Measurements from ENCODE around the gene FAF2. TPM values are rescaled to one million over a fixed set of nuclear protein-coding genes. Genes with fewer than 3 reads are reported as not detected.
"Not testable (repeated sequence)": the region's sequence is repeated elsewhere in the genome, so short reads cannot be mapped to it uniquely, and the experiment has no call there.

The FAF2 gene
- total RNA-seq, 2 donors from 2014 or later: 36.0 to 37.0 TPM

- DNase-seq: no peak
- Histone ChIP-seq H3K27ac (no peak overlapping the region), H3K4me3 (no peak overlapping the region), H3K4me1 (no peaks in the 10 kb centered on the region), H3K9ac (ENCODE audit: low read depth in 2 of 2, low read length in 2 of 2) (no peak overlapping the region), H3K36me3 (no peaks in the 10 kb centered on the region), H3K27me3 (no peaks in the 10 kb centered on the region), H3K9me3 (no peaks in the 10 kb centered on the region)
- TF ChIP-seq, protein P1, sequence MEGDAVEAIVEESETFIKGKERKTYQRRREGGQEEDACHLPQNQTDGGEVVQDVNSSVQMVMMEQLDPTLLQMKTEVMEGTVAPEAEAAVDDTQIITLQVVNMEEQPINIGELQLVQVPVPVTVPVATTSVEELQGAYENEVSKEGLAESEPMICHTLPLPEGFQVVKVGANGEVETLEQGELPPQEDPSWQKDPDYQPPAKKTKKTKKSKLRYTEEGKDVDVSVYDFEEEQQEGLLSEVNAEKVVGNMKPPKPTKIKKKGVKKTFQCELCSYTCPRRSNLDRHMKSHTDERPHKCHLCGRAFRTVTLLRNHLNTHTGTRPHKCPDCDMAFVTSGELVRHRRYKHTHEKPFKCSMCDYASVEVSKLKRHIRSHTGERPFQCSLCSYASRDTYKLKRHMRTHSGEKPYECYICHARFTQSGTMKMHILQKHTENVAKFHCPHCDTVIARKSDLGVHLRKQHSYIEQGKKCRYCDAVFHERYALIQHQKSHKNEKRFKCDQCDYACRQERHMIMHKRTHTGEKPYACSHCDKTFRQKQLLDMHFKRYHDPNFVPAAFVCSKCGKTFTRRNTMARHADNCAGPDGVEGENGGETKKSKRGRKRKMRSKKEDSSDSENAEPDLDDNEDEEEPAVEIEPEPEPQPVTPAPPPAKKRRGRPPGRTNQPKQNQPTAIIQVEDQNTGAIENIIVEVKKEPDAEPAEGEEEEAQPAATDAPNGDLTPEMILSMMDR (IDR thresholded peaks at IDR 0.05): no peak
- intact Hi-C loops (cut with DNase I): no loop called here
Observed at GRCh38 chr5:176486189-176486757, 38.1 kb downstream of the FAF2 start.

DNA sequence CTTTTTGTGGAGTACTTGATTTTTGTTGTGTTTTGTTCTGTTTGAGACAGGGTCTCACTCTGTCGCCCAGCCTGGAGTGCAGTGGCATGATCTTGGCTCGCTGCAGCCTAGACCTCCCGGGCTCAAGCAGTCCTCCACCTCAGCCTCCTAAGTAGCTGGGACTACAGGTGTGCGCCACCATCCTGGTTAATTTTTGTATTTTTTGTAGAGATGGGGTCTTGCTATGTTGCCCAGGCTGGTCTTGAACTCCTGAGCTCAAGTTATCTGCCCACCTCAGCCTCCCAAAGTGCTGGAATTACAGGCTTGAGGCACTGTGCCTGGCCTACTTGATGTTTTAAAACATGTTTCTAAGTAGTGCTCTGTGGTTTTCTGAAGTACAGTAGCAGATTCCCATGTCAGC is 39.0 kb downstream of the FAF2 start:
- H3K27ac ChIP-seq; H3K4me3 ChIP-seq; H3K9ac ChIP-seq (ENCODE audit: low read depth in 2 of 2, low read length in 2 of 2); H3K36me3 ChIP-seq; H3K9me3 ChIP-seq; DNase-seq; H3K27me3 ChIP-seq; H3K4me1 ChIP-seq; intact Hi-C loops (cut with DNase I): not testable (repeated sequence)

DNA sequence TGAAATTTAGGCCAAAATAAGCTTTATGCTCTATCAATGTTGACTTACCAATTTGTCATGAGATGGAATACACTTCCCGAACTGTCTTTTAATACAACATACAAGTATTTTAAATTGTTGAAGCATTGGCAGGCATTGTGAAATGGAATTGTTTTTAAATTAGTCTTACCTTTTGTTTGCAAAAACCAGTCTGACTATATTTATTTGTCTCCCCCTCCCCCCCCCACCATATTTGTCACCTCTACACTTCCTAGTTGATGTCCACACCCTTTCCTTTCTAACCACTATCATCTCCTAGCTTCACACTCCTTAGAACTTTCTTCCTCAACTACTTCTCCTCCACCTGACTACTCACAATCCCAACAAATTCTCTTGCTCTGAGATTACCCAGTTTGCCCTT is 40.9 kb downstream of the FAF2 start:
- Histone ChIP-seq H3K27ac (no peak overlapping the region), H3K4me3 (no peak overlapping the region), H3K9ac (ENCODE audit: low read depth in 2 of 2, low read length in 2 of 2) (no peak overlapping the region), H3K9me3 (no peaks in the 10 kb centered on the region), H3K27me3 (no peaks in the 10 kb centered on the region), H3K36me3 (no peaks in the 10 kb centered on the region), H3K4me1 (no peaks in the 10 kb centered on the region)
- intact Hi-C loops (cut with DNase I): no loop called here
- TF ChIP-seq, protein P1 (IDR thresholded peaks at IDR 0.05): no peak
- DNase-seq: no peak

DNA sequence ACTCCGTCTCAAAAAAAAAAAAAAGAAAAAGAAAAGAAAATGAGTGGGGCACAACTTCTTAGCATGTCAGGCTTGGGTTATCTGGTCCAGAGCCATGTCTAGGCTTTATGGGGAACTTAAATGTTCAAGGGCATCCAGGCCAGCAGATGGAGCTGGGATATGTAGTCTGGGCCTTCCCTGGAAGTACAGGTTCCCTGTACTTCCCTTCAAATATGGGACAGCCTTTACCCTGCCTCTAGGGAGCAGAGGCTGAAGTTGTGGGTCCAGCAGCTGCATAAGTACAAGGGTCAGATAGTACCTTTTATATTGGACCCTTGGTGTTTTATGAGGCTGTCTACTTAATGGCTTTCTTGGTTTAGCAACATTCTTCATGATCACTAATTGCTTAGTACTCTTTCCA is 42.1 kb downstream of the FAF2 start:
- H3K27me3 ChIP-seq: no peaks in the 10 kb centered on the region

DNA sequence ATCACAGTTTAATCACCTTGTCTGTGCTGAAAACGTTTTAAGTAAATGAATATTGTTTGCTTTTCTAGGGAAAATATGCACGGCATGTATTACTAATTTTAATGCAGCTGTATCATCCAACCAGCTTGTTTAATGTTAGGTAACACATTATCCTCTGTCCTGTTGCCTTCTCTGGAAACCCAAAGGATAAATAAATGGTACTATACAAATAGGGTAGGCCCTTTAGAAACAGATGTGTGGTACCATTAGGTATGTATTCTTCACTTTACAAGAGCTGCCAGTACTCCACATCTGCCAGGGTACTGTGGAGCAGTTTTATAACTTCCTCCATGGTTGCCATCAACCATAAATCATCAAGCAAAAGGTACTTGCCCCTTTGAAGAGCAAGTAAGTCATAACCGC is 42.9 kb downstream of the FAF2 start:
- Histone ChIP-seq H3K27me3 (no peaks in the 10 kb centered on the region), H3K9me3 (no peaks in the 10 kb centered on the region), H3K27ac (no peak overlapping the region), H3K4me1 (no peaks in the 10 kb centered on the region), H3K4me3 (no peak overlapping the region), H3K36me3 (no peaks in the 10 kb centered on the region), H3K9ac (ENCODE audit: low read depth in 2 of 2, low read length in 2 of 2) (no peak overlapping the region)
- intact Hi-C loops (cut with DNase I): no loop called here
- TF ChIP-seq, protein P1 (IDR thresholded peaks at IDR 0.05): no peak
- no peak for DNase-seq

More for the DNA sequence above, 42.1 kb downstream of the FAF2 start:
- intact Hi-C loops (cut with DNase I): no loop called here
- Histone ChIP-seq H3K4me1 (no peaks in the 10 kb centered on the region), H3K9ac (ENCODE audit: low read depth in 2 of 2, low read length in 2 of 2) (no peak overlapping the region), H3K4me3 (no peak overlapping the region), H3K27ac (no peak overlapping the region), H3K9me3 (no peaks in the 10 kb centered on the region), H3K36me3 (no peaks in the 10 kb centered on the region)
- DNase-seq: no peak
- TF ChIP-seq, protein P1 (IDR thresholded peaks at IDR 0.05): no peak

DNA sequence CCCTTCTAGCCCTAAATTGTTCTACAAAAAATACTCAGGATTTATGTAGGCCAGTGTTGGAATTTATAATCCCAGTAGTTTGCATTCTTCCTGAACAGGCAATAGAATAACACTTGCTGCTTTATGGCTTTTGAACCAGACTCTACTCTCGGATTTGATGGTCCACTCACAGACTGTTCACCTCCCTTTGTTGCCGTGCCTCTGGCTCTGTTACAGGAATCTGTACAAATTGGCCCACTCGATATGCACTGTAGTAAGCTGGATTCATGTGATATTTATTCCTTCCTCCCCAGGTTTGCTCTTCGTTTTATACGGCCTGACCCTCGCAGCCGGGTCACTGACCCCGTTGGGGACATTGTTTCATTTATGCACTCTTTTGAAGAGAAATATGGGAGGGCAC is 43.7 kb downstream of the FAF2 start:
- TF ChIP-seq, protein P1 (IDR thresholded peaks at IDR 0.05): no peak
- Histone ChIP-seq H3K4me3 (no peak overlapping the region), H3K36me3 (no peaks in the 10 kb centered on the region), H3K4me1 (no peaks in the 10 kb centered on the region), H3K9ac (ENCODE audit: low read depth in 2 of 2, low read length in 2 of 2) (no peak overlapping the region), H3K9me3 (no peaks in the 10 kb centered on the region), H3K27ac (no peak overlapping the region), H3K27me3 (no peaks in the 10 kb centered on the region)
- intact Hi-C loops (cut with DNase I): no loop called here
- DNase-seq: no peak

Measured in colonic mucosa (tissue), 4 donors.